Stimulated activated CD8-positive, alpha-beta memory T cell treated with anti-CD3 and anti-CD28 coated beads, Interleukin-4, amount 100 ng/mL, for 24 hours (primary cell): ENCODE results near the gene FREM1.
"Not testable (repeated sequence)": the region's sequence is repeated elsewhere in the genome, so short reads cannot be mapped to it uniquely, and the experiment has no call there.

Experiments used
- DNase-seq: peaks from one replicate; pipeline ENCODE4 v3.0.0-alpha.2; 2020; ENCODE audit warnings: low read depth

Gene FREM1

GRCh38 chr9:14909961-14910805 is at the start of gene FREM1:
FREM1 (minus strand) TSS chr9:14910428; CDS start chr9:14868977, 41,451 bp downstream.
- DNase-seq, result no peak

- no peak for DNase-seq
Measured at GRCh38 chr9:14958989-14959388, 48.8 kb upstream of the FREM1 start.

GRCh38 chr9:14957109-14957508 is 46.9 kb upstream of the FREM1 start:
- no peak for DNase-seq

- DNase-seq, result no peak
Measured at GRCh38 chr9:14956208-14956607, 46.0 kb upstream of the FREM1 start.

GRCh38 chr9:14945351-14945750 is 35.1 kb upstream of the FREM1 start:
- no peak for DNase-seq

- DNase-seq, result no peak
Measured at GRCh38 chr9:14941501-14942405, 31.5 kb upstream of the FREM1 start.

- no peak for DNase-seq
Measured at GRCh38 chr9:14939378-14939777, 29.1 kb upstream of the FREM1 start.

- DNase-seq, result no peak
Measured at GRCh38 chr9:14937216-14937615, 27.0 kb upstream of the FREM1 start.

- DNase-seq, result no peak
Measured at GRCh38 chr9:14936491-14936890, 26.3 kb upstream of the FREM1 start.

GRCh38 chr9:14935964-14936363 is 25.7 kb upstream of the FREM1 start:
- no peak for DNase-seq

- DNase-seq, result no peak
Measured at GRCh38 chr9:14935106-14935751, 25.0 kb upstream of the FREM1 start.

GRCh38 chr9:14932641-14933040 is 22.4 kb upstream of the FREM1 start:
- DNase-seq, result no peak

GRCh38 chr9:14932231-14932630 is 22.0 kb upstream of the FREM1 start:
- no peak for DNase-seq

GRCh38 chr9:14926941-14927624 is 16.9 kb upstream of the FREM1 start:
- no peak for DNase-seq

GRCh38 chr9:14924230-14925219 is 14.3 kb upstream of the FREM1 start:
- DNase-seq, result no peak

GRCh38 chr9:14923701-14924100 is 13.5 kb upstream of the FREM1 start:
- no peak for DNase-seq

- DNase-seq, result not testable (repeated sequence)
Measured at GRCh38 chr9:14920805-14921204, 10.6 kb upstream of the FREM1 start.

GRCh38 chr9:14913366-14913765 is 3.1 kb upstream of the FREM1 start:
- DNase-seq, result no peak

- no peak for DNase-seq
Measured at GRCh38 chr9:14912859-14913258, 2.6 kb upstream of the FREM1 start.

- no peak for DNase-seq
Measured at GRCh38 chr9:14911046-14911445, 818 bp upstream of the FREM1 start.

- DNase-seq, result no peak
Measured at GRCh38 chr9:14909601-14909960, 647 bp downstream of the FREM1 start.
